Parathyroid adenoma (tissue), 2 donors: Measurements from ENCODE around the gene GID8.

Source experiments
- H2AFZ ChIP-seq: fragments of 300-600 bp; sonication (generic); one replicate; pipeline ENCODE4 v1.7.0; 2017; ENCODE audit warnings: antibody characterized with exemption, mild to moderate bottlenecking
- H3K27ac ChIP-seq: fragments of 300-600 bp; sonication (generic); one replicate; pipeline ENCODE4 v1.7.0; 2017
- H3K27me3 ChIP-seq: fragments of 300-600 bp; sonication (generic); one replicate; pipeline ENCODE4 v1.7.0; 2017; ENCODE audit warnings: low read length; ENCODE audit not compliant: control insufficient read depth, insufficient read depth
- H3K36me3 ChIP-seq: fragments of 300-600 bp; sonication (generic); one replicate; pipeline ENCODE4 v1.7.0; 2017; ENCODE audit warnings: low read length; ENCODE audit not compliant: control insufficient read depth, insufficient read depth
- H3K4me1 ChIP-seq: fragments of 300-600 bp; sonication (generic); one replicate; pipeline ENCODE4 v1.7.0; 2017; ENCODE audit warnings: control low read depth
- H3K4me2 ChIP-seq: fragments of 300-600 bp; sonication (generic); one replicate; pipeline ENCODE4 v1.7.0; 2017; ENCODE audit warnings: low read length
- H3K4me3 ChIP-seq: fragments of 300-600 bp; sonication (generic); one replicate; pipeline ENCODE4 v1.7.0; 2017; ENCODE audit warnings: low read depth, low read length
- H3K79me2 ChIP-seq: fragments of 300-600 bp; sonication (generic); one replicate; pipeline ENCODE4 v1.7.0; 2017; ENCODE audit warnings: control low read depth
- H3K9ac ChIP-seq: fragments of 300-600 bp; sonication (generic); one replicate; pipeline ENCODE4 v1.7.0; 2017; ENCODE audit warnings: mild to moderate bottlenecking
- H3K9me3 ChIP-seq: fragments of 300-600 bp; sonication (generic); one replicate; pipeline ENCODE4 v1.7.0; 2017; ENCODE audit warnings: low read length; ENCODE audit not compliant: control insufficient read depth
- CTCF ChIP-seq: fragments of 300-600 bp; sonication (generic); IDR thresholded peaks from one replicate; pipeline ENCODE4 v1.7.0; 2017; ENCODE audit warnings: antibody characterized with exemption, mild to moderate bottlenecking
- donor health status: primary hyperparathyroidism.

GID8 gene

DNA sequence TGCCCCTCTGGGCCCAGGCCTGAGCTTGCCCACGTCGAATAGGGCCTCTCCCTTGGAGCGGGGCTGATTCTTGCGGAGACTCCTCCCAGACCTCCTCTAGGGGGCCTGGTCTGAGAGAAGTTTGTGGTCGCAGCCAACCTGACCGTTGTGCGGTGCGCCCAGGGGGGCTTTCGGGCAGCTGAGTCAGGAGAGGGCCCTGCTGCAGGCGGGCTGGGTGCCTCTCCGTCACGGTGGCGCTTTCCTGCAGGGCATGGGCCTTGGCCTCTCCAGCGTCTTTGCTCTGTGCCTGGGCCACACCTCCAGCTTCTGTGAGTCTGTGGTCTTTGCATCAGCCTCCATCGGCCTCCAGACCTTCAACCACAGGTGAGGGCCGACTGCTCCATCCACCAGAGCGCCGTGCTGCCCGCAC lies 27.4 kb downstream of the GID8 start:
- H3K9ac ChIP-seq, result no peak overlapping the region
- H3K4me3 ChIP-seq, result no peak overlapping the region
- H3K79me2 ChIP-seq, result no peaks in the 10 kb centered on the region
- no peaks in the 10 kb centered on the region for H3K36me3 ChIP-seq
- H3K9me3 ChIP-seq, result no peaks in the 10 kb centered on the region
- H2AFZ ChIP-seq, result no peak overlapping the region
- no peaks in the 10 kb centered on the region for H3K4me1 ChIP-seq
- no peaks in the 10 kb centered on the region for H3K27me3 ChIP-seq
- TF ChIP-seq CTCF, result no peak
- H3K27ac ChIP-seq, result no peak overlapping the region
- no peak overlapping the region for H3K4me2 ChIP-seq

- Histone ChIP-seq H2AFZ (no peak overlapping the region), H3K79me2 (no peaks in the 10 kb centered on the region), H3K4me3 (no peak overlapping the region), H3K9me3 (no peaks in the 10 kb centered on the region), H3K36me3 (no peaks in the 10 kb centered on the region), H3K4me2 (no peak overlapping the region), H3K27me3 (no peaks in the 10 kb centered on the region), H3K4me1 (no peaks in the 10 kb centered on the region), H3K9ac (no peak overlapping the region), H3K27ac (no peak overlapping the region)
- no peak for TF ChIP-seq CTCF
These were observed 28.5 kb downstream of the GID8 start for GRCh38 chr20:62966212-62967148.

DNA sequence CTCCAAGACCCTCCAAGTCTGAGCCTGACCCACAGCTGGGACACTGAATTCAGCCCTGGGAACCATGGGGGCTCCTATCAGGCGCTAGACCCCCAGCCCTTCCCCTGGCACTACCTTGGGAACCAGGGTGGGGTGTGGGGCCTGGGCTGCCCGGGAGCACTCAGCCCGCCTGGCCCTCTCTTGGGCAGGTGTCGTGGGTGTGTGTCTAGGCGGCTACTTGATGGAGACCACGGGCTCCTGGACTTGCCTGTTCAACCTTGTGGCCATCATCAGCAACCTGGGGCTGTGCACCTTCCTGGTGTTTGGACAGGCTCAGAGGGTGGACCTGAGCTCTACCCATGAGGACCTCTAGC lies 29.2 kb downstream of the GID8 start:
- Histone ChIP-seq H3K36me3 (no peaks in the 10 kb centered on the region), H3K4me3 (no peak overlapping the region), H3K27me3 (peaks cover 3% of the 10 kb centered on the region), H3K9me3 (no peaks in the 10 kb centered on the region), H3K9ac (no peak overlapping the region), H2AFZ (no peak overlapping the region), H3K27ac (no peak overlapping the region), H3K79me2 (no peaks in the 10 kb centered on the region), H3K4me1 (no peaks in the 10 kb centered on the region), H3K4me2 (no peak overlapping the region)
- no peak for TF ChIP-seq CTCF

DNA sequence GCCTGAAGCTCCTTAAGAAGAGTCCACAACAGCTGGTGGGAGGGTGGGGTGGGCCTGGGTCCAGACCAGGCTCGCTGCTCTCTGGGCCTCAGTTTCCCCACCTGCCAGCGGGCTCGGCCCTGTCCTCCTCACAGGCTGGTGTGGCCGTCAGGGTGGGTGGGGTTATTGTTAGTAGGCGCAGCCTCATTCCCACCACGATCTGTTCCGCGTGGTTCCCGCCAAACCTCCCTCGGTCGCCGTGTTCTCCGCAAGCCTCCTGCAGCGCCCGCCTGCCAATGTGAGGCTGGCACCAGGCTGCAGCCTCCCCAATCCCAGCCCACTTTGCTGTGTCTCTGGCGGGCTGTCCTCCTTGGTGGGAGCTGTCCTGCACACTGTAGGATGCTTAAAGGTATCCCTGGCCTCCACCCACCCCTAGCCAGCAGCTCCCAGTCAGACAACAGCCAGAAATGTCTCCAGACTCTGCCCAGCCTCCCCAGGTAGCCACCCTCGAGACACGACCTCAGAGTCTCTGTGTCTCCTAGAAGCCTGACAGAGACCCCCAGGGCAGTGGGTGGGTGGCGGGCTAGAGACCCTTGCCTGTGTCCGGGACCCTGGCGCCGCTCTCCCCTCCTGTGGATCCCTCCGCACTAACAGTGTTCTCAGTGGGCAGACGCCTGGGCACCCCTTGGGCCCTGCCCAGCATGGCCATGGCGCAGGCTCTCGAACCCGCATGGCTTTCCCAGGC lies 29.8 kb downstream of the GID8 start:
- no peak overlapping the region for H3K4me3 ChIP-seq
- H3K4me2 ChIP-seq, result no peak overlapping the region
- no peak overlapping the region for H3K9ac ChIP-seq
- H3K79me2 ChIP-seq, result no peaks in the 10 kb centered on the region
- H3K4me1 ChIP-seq, result no peaks in the 10 kb centered on the region
- no peaks in the 10 kb centered on the region for H3K9me3 ChIP-seq
- no peak for TF ChIP-seq CTCF
- no peaks in the 10 kb centered on the region for H3K36me3 ChIP-seq
- peaks cover 3% of the 10 kb centered on the region for H3K27me3 ChIP-seq
- no peak overlapping the region for H3K27ac ChIP-seq
- H2AFZ ChIP-seq, result no peak overlapping the region
